GM19397 (cell line): ENCODE measurements around the gene KNSTRN.
A peak's percentile ranks its signal among the peaks of the same experiment; 100 is the strongest.

Experiments
- ATAC-seq: cut with Tn5 transposase; IDR thresholded peaks from one replicate; pipeline ENCODE4 v1.9.1; 2021; ENCODE audit warnings: mild to moderate bottlenecking, moderate library complexity; ENCODE audit not compliant: unreplicated experiment

The KNSTRN gene

DNA sequence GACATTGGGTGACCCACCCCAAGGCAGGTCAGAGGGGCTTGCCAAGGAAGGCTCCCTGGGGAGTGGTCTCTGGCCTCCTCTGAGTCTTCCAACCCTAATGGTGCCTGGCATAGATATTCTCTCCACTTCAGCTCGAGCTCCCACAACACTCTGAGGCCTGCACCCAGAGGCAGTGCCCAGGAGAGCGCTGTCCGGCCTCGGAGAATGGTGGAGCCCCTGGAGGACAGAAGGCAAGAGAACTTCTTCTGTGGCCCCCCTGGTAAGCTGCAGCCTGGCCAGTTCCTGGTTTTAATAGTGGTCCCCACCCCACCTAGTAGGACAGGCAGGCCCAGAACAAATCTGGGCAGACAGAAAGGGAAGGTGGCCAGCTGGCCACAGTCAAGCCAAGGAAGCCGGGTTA is 17.5 kb upstream of the KNSTRN start:
- no peak for ATAC-seq

DNA sequence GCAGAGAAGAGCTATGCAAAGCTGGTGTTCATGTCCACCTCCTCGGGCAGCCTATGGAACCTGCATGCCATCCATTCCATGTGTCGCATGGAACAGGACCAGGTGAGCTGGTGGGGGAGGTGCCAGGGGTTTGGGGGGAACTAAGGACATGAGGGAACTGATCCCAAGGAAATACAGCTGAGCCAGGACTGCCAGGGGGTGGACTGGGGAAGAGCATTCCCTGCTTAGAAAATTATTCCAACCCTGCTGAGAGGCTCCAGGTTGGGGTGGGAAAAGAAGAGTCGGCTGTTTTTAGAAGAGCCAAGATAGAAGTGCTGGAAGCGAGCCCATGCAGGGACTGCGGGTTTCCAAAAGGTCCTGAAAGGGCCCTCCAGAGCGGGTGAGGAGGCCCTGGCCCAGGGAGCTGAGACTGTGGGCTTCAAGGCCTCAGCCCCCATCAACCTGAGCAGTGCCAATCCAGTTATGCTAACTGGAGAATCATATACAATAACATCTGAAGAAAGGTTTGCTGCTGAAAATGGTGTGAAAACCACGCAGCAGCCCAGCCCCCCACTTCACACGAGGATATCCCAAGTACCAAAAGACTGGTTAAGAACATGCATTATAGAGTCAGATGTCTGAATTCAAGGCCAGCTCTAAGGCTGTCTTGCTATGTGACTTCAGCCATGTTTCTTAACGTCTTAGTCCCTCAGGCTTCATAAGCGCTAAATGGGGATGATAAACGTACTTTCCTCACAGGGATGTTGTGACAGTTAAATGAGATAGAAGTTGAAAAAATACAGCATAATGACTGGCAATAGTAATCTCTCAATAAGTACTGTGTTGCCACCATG is 16.7 kb upstream of the KNSTRN start:
- ATAC-seq: no peak

DNA sequence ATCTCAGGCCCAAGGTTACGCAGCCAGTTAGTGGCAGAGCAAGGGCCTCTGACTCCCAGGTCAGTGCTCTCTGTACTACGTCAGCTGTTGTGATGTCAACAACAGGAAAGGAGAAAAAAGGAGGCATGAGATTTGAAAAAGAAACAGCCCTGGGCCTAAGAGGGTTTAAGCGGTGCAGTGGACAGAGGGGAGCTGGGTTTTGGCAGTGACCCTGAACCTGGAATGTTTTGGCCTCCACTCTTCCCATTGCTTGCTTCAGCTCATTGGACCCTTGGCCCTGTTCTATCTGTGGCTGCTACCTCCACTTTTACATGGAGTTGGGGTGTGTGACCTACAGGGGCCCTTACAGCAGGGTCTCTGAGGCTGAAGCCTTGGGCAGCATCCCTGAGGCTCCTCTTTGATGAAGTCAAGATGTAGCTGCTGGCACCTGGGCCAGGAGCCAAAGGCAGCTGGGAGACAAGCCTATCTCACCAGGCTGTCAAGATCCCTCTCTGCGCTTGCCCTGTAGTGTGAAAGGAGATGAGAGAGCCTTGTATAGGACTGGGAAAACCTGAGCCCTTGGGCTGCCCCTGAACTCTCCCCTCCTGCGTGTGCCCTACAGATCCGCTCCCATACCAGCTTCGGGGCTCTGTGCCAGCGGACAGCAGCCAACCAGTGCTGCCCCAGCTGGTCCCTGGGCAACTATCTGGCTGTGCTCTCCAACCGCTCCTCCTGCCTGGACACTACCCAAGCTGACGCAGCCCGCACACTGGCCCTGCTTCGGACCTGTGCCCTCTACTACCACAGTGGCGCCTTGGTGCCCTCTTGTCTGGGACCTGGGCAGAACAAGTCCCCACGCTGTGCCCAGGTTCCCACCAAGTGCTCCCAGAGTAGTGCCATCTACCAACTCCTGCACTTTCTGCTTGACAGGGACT is 15.8 kb upstream of the KNSTRN start:
- ATAC-seq: no peak

DNA sequence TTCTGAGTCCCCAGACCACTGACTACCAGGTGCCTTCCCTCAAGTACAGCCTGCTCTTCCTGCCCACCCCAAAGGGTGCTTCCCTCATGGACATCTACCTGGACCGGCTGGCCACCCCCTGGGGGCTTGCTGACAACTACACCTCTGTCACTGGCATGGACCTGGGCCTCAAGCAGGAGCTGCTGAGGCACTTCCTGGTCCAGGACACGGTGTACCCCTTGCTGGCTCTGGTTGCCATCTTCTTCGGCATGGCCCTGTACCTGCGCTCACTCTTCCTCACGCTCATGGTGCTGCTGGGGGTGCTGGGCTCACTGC is 15.2 kb upstream of the KNSTRN start:
- ATAC-seq: no peak

DNA sequence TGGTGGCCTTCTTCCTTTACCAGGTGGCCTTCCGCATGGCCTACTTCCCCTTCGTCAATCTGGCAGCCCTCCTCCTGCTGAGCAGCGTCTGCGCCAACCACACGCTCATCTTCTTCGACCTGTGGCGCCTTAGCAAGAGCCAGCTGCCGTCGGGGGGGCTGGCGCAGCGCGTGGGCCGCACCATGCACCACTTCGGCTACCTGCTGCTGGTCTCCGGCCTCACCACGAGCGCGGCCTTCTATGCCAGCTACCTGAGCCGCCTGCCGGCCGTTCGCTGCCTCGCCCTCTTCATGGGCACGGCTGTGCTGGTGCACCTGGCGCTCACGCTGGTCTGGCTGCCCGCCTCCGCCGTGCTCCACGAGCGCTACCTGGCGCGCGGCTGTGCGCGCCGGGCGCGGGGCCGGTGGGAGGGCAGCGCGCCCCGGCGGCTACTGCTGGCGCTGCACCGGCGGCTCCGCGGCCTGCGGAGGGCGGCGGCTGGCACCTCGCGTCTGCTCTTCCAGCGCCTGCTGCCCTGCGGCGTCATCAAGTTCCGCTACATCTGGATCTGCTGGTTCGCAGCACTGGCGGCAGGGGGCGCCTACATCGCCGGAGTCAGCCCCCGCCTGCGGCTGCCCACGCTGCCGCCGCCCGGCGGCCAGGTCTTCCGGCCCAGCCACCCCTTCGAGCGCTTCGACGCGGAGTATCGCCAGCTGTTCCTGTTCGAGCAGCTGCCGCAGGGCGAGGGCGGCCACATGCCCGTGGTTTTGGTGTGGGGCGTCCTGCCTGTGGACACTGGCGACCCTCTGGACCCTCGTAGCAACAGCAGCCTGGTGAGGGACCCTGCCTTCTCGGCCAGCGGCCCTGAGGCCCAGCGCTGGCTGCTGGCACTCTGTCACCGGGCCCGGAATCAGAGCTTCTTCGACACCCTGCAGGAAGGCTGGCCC is 14.6 kb upstream of the KNSTRN start:
- ATAC-seq: peak; percentile 85

DNA sequence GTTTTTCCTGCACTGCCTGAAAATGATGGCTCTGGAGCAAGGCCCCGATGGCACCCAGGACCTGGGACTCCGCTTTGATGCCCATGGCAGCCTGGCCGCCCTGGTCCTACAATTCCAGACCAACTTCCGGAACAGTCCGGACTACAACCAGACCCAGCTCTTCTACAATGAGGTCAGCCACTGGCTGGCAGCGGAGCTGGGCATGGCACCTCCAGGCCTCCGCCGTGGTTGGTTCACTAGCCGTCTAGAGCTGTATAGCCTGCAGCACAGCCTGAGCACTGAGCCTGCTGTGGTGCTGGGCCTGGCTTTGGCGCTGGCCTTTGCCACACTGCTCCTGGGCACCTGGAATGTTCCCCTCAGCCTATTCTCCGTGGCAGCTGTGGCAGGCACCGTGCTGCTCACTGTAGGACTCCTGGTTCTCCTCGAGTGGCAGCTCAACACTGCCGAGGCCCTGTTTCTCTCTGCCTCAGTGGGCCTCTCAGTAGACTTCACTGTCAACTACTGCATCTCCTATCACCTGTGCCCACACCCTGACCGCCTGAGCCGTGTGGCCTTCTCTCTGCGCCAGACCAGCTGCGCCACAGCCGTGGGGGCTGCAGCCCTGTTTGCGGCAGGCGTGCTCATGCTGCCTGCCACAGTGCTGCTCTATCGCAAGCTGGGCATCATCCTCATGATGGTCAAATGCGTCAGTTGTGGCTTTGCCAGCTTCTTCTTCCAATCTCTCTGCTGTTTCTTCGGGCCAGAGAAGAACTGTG is 13.6 kb upstream of the KNSTRN start:
- no peak for ATAC-seq

DNA sequence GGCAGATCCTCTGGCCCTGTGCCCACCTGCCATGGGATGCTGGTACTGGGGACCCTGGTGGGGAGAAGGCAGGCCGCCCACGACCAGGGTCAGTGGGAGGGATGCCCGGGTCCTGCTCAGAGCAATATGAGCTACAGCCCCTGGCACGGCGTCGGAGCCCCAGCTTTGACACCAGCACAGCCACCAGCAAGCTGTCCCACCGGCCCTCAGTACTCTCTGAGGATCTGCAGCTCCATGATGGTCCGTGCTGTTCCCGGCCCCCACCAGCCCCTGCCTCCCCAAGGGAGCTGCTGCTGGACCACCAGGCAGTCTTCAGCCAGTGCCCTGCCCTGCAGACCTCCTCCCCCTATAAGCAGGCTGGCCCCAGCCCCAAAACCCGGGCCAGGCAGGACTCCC is 13.0 kb upstream of the KNSTRN start:
- ATAC-seq: no peak

DNA sequence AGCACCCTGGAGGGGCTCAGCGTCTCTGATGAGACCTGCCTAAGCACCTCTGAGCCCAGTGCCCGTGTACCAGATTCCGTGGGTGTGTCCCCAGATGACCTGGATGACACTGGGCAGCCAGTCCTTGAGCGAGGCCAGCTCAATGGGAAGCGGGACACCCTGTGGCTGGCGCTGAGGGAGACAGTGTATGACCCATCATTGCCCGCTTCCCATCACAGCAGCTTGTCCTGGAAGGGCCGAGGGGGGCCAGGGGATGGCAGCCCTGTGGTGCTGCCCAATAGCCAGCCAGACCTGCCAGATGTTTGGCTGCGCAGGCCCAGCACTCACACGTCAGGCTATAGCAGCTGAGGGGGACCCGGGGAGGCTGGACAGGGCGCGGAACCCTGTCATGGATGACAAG is 12.6 kb upstream of the KNSTRN start:
- ATAC-seq: no peak

DNA sequence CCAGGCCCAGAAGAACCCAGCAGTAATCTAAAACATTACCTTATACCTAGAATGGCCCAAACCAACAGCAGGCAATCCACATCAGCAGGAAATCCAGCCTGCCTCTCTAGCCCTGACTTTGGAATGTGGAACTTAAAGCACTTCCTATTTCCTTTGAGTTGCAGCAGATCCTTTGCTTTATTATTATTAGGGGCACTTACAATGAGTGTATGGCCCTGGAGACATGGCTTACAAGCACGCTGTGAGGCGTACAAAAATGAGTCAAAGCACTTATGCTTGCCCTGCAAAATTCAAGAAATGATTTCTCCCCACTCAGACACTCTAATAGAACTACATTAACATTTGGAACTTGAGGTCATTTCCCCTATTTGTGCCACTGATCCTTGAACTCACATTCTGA is 9.5 kb upstream of the KNSTRN start:
- ATAC-seq: no peak

DNA sequence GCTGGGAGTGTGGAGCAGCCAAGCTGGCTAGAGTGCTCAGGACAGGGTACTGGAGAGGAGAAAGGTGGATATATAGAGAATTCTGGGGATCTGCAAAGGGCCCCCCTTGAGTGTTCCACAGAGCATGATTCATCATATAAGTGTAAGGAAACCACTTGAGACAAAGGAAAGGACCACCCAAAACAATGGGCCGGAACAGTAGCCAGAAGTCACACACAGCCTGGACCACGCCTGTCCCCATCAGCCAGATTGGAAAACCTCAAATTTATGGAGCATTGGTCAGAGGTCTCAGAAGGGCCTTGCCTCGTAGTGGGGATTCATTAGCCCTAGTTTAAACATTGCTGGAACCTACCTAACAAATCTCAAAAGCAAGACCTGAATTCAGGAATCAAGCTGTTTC is 4.9 kb upstream of the KNSTRN start:
- no peak for ATAC-seq

DNA sequence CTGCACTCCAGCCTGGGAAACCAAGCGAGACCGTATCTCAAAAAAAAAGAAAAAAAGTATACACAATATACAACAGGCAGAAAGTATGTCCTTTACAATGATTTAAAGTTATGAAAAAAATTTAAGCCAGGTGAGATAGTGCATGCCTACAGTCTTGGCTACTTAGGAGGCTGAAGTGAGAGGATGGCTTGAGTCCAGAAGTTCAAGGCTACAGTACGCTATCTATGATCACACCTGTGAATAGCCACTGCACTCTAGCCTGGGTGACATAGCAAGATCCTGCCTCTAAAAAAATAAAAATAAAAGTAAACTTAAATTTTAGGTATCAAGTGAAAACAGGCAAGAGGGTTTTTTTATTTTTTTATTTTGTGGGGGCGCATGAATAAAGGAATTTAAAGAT is 3.1 kb upstream of the KNSTRN start:
- ATAC-seq: no peak

DNA sequence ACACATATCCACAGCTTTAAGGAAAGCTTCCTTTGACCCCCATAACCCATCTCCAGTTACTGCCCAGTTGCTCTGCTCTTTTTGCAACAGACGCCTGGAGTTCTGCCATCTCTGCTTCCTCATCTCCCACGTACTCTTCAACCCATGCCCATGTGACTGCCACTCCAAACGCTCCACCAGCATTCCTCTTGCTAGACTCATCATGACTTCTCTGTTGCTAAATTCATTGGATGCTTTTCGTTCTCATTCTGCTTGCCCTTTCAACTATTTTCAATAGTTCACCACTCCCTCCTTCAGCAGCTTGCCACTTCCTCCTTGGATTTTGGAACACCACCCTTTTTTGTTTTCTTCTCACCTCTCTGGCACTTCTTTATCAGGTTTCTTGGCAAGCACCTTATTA is 2.7 kb upstream of the KNSTRN start:
- ATAC-seq: no peak

DNA sequence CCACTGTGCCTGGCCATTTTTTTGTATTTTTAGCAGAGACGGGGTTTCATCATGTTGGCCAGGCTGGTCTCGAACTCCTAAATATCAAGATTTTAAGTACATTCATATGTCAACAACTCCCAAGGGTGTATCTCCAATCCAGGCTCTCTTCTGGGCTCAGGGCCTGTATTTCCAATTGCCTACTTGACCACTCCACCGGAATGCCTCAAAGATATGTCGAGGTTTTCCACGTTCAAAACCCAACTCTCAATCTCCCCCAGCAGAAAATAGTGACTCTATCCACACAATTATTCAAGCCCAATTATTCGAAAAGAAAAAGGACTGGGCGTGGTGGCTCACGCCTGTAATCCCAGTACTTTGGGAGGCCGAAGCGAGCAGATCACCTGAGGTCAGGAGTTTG is 1.9 kb upstream of the KNSTRN start:
- ATAC-seq: no peak

DNA sequence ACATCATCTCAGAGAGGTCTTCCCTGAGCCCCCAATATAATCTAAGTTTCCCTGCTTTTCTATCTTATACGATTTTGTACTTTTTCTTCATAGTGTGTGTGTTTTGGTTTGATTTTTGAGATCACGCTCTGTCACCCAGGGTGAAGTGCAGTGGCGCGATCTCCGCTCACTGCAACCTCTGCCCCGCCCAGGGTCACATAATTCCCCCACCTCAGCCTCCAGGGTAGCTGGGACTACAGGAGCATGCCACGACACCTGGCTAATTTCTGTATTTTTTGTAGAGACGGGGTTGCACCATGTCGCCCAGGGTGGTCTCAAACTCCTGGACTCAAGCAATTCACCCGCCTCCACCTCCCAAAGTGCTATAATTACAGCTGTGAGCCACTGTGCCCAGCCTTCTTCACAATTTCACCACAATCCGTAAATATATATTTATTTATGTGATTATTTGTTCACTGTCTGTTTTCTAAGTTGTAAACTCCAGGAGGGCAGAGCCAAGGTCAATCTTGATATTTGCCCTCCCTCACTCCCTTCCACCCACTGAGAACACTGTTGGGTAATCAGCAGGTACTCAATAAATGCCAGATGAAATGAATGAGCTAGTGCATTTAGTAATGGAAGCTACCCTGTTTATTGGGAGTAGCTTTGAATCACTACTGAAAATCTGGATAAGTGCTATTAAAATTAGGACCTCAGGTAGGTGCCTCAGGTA is 547 bp upstream of the KNSTRN start:
- no peak for ATAC-seq

DNA sequence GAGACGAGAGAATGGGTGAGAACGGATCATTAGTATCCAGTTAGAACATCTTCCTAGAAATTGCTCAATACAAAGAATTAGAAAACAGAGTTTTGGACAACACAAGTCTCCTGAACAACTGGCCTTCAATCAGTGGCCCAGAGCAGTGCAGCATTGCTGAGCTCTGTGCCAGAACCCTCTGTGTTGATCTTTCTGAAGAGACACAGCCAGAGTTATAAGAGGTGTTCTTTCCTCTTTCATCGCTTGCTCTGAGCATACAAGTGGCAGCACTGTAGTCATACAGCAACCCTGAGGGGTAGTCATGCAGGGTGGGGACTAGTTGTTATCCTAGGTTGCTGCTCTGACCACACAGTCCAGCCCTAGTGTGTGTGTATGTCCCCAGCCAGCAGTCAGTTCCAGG is 4.0 kb downstream of the KNSTRN start:
- ATAC-seq: no peak

DNA sequence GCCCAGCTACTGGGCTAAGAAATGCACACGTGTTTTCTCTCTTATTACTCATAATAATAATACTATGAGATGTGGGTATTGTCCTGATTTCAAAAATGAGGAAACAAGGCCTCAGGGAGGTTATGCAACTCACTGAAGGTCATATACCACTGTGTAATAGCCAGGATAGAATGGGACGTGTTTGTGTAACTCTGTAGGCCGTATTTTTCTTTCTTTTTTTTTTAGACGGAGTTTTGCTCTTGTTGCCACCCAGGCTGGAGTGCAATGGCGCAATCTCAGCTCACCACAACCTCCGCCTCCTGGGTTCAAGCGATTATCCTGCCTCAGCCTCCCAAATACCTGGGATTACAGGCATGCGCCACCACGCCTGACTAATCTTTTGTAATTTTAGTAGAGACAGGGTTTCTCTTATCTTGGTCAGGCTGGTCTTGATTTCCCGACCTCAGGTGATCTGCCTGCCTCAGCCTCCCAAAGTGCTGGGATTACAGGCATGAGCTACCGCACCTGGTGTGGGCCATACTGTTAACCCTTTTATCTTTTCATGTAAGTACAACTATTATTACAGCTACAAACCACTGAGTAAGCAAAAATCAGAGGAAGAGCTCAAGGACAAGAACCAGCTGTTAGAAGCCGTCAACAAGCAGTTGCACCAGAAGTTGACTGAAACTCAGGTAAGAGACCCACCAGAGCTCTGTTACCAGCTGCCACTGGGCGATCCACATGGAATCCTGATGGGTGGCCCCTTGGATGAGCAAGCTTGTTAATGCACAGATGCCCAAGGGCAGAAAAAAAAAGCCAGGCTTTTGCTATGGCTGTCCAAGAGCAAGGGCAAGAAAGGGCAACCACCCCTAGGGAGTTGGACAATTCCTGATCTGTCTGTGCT is 6.7 kb downstream of the KNSTRN start:
- ATAC-seq: no peak

DNA sequence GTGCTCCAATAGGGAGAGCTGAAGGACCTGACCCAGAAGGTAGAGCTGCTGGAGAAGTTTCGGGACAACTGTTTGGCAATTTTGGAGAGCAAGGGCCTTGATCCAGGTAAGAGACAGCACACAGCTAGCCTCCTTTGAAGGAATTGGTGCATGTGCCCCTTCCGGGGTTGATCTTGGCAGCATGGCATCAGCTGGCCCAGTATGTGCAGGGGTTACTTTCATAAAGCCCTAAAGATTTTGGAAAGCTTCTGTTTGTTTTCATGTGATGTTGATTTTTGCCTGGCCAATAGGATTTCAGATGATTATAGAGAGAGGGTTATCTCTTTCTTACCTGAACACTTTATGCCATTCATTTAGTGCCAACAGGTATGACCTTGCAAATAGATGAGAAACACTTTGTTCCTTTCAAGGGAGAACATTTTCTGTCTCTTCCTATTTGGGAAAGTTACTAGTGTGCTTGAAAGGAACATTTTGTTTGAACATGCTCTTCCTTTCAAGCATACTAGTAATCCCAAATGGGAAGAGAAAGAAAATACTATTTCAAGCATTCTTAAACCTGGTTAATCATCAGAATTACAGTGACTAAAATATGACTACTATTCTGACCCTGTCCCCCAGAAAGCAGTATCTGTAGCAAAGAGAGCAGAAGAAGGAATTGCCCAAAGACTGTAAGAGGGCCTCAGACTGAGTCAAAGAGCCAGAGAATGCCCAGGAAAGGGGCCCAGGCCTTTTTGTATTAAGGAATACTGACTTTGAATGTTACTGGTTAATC is 7.5 kb downstream of the KNSTRN start:
- no peak for ATAC-seq
